ENCODE data around the gene PCDHGA1.
"Not testable (repeated sequence)": the region's sequence is repeated elsewhere in the genome, so short reads cannot be mapped to it uniquely, and the experiment has no call there.

The PCDHGA1 gene

GRCh38 chr5:141389153-141390042, 59.1 kb downstream of the PCDHGA1 start:
- no peaks in the 10 kb centered on the region for H3K27me3 ChIP-seq (ENCODE audit: control insufficient read depth in 1 of 2, insufficient read depth in 2 of 2, low read length in 2 of 2)
- no peak overlapping the region for H3K9ac ChIP-seq (ENCODE audit: low read length)
- H3K4me1 ChIP-seq (ENCODE audit: insufficient read depth, low read length): no peaks in the 10 kb centered on the region
- H3K4me3 ChIP-seq (ENCODE audit: low read depth in 1 of 2, low read length in 2 of 2): peak overlapping the region in 1 of 2 donors; percentile 33
- H3K36me3 ChIP-seq (ENCODE audit: insufficient read depth, low read length): no peaks in the 10 kb centered on the region
- H3K9me3 ChIP-seq (ENCODE audit: low read length): peaks cover 79% of the 10 kb centered on the region
- H3K27ac ChIP-seq (ENCODE audit: low read depth, low read length): no peak overlapping the region

- H3K4me1 ChIP-seq (ENCODE audit: insufficient read depth, low read length): no peaks in the 10 kb centered on the region
- H3K27me3 ChIP-seq (ENCODE audit: control insufficient read depth in 1 of 2, insufficient read depth in 2 of 2, low read length in 2 of 2): no peaks in the 10 kb centered on the region
- peak within 1 kb of the TSS; percentile 4 to 10 for H3K4me3 ChIP-seq (ENCODE audit: low read depth in 1 of 2, low read length in 2 of 2)
- H3K36me3 ChIP-seq (ENCODE audit: insufficient read depth, low read length): no peaks in the 10 kb centered on the region
- no peak within 1 kb of the TSS for H3K9ac ChIP-seq (ENCODE audit: low read length)
- H3K9me3 ChIP-seq (ENCODE audit: low read length): peaks cover 70% of the 10 kb centered on the region
- no peak within 1 kb of the TSS for H3K27ac ChIP-seq (ENCODE audit: low read depth, low read length)
These were observed 62.3 kb downstream of the PCDHGA1 start, which contains the start of gene PCDHGA8 for GRCh38 chr5:141392429-141393198. Gene PCDHGA8, plus strand, starts transcription at chr5:141392633. Its CDS starts 181 bp downstream, at chr5:141392814.

- H3K27me3 ChIP-seq (ENCODE audit: control insufficient read depth in 1 of 2, insufficient read depth in 2 of 2, low read length in 2 of 2): no peaks in the 10 kb centered on the region
- H3K4me1 ChIP-seq (ENCODE audit: insufficient read depth, low read length): no peaks in the 10 kb centered on the region
- no peak overlapping the region for H3K27ac ChIP-seq (ENCODE audit: low read depth, low read length)
- H3K4me3 ChIP-seq (ENCODE audit: low read depth in 1 of 2, low read length in 2 of 2): no peak overlapping the region
- peaks cover 69% of the 10 kb centered on the region for H3K9me3 ChIP-seq (ENCODE audit: low read length)
- no peak overlapping the region for H3K9ac ChIP-seq (ENCODE audit: low read length)
- H3K36me3 ChIP-seq (ENCODE audit: insufficient read depth, low read length): no peaks in the 10 kb centered on the region
These were observed 63.0 kb downstream of the PCDHGA1 start for GRCh38 chr5:141393267-141393666.

- H3K27me3 ChIP-seq (ENCODE audit: control insufficient read depth in 1 of 2, insufficient read depth in 2 of 2, low read length in 2 of 2); H3K4me1 ChIP-seq (ENCODE audit: insufficient read depth, low read length); H3K36me3 ChIP-seq (ENCODE audit: insufficient read depth, low read length); H3K4me3 ChIP-seq (ENCODE audit: low read depth in 1 of 2, low read length in 2 of 2); H3K9ac ChIP-seq (ENCODE audit: low read length); H3K27ac ChIP-seq (ENCODE audit: low read depth, low read length): not testable (repeated sequence)
- H3K9me3 ChIP-seq (ENCODE audit: low read length): peaks cover 71% of the 10 kb centered on the region
These were observed 64.3 kb downstream of the PCDHGA1 start for GRCh38 chr5:141394401-141395187.

- H3K4me1 ChIP-seq (ENCODE audit: insufficient read depth, low read length); H3K36me3 ChIP-seq (ENCODE audit: insufficient read depth, low read length); H3K27ac ChIP-seq (ENCODE audit: low read depth, low read length); H3K9ac ChIP-seq (ENCODE audit: low read length); H3K27me3 ChIP-seq (ENCODE audit: control insufficient read depth in 1 of 2, insufficient read depth in 2 of 2, low read length in 2 of 2): not testable (repeated sequence)
- peak within 1 kb of the TSS; percentile 20 to 22 for H3K4me3 ChIP-seq (ENCODE audit: low read depth in 1 of 2, low read length in 2 of 2)
- peaks cover 71% of the 10 kb centered on the region for H3K9me3 ChIP-seq (ENCODE audit: low read length)
These were observed 67.6 kb downstream of the PCDHGA1 start, which contains the start of gene PCDHGB5 for GRCh38 chr5:141397756-141398551. Gene PCDHGB5, plus strand, starts transcription at chr5:141397947. Its CDS starts 181 bp downstream, at chr5:141398128.

- peaks cover 71% of the 10 kb centered on the region for H3K9me3 ChIP-seq (ENCODE audit: low read length)
- H3K9ac ChIP-seq (ENCODE audit: low read length): no peak overlapping the region
- no peaks in the 10 kb centered on the region for H3K36me3 ChIP-seq (ENCODE audit: insufficient read depth, low read length)
These were observed 68.3 kb downstream of the PCDHGA1 start for GRCh38 chr5:141398608-141399007.

GRCh38 chr5:141399555-141400258, 69.4 kb downstream of the PCDHGA1 start:
- H3K9me3 ChIP-seq (ENCODE audit: low read length): peaks cover 70% of the 10 kb centered on the region
- no peak overlapping the region for H3K9ac ChIP-seq (ENCODE audit: low read length)
- no peaks in the 10 kb centered on the region for H3K27me3 ChIP-seq (ENCODE audit: control insufficient read depth in 1 of 2, insufficient read depth in 2 of 2, low read length in 2 of 2)
- no peaks in the 10 kb centered on the region for H3K4me1 ChIP-seq (ENCODE audit: insufficient read depth, low read length)
- H3K4me3 ChIP-seq (ENCODE audit: low read depth in 1 of 2, low read length in 2 of 2): peak overlapping the region; percentile 11 to 22
- H3K27ac ChIP-seq (ENCODE audit: low read depth, low read length): no peak overlapping the region
- H3K36me3 ChIP-seq (ENCODE audit: insufficient read depth, low read length): no peaks in the 10 kb centered on the region

More at GRCh38 chr5:141398608-141399007, 68.3 kb downstream of the PCDHGA1 start:
- Histone ChIP-seq H3K27ac (ENCODE audit: low read depth, low read length) (no peak overlapping the region), H3K4me1 (ENCODE audit: insufficient read depth, low read length) (no peaks in the 10 kb centered on the region), H3K27me3 (ENCODE audit: control insufficient read depth in 1 of 2, insufficient read depth in 2 of 2, low read length in 2 of 2) (no peaks in the 10 kb centered on the region), H3K4me3 (ENCODE audit: low read depth in 1 of 2, low read length in 2 of 2) (peak overlapping the region in 1 of 2 donors; percentile 22)

- Histone ChIP-seq H3K9ac (ENCODE audit: low read length) (no peak within 1 kb of the TSS), H3K4me3 (ENCODE audit: low read depth in 1 of 2, low read length in 2 of 2) (peak within 1 kb of the TSS in 1 of 2 donors; percentile 36), H3K36me3 (ENCODE audit: insufficient read depth, low read length) (no peaks in the 10 kb centered on the region), H3K27me3 (ENCODE audit: control insufficient read depth in 1 of 2, insufficient read depth in 2 of 2, low read length in 2 of 2) (no peaks in the 10 kb centered on the region), H3K4me1 (ENCODE audit: insufficient read depth, low read length) (no peaks in the 10 kb centered on the region), H3K9me3 (ENCODE audit: low read length) (peaks cover 73% of the 10 kb centered on the region), H3K27ac (ENCODE audit: low read depth, low read length) (no peak within 1 kb of the TSS)
These were observed 72.4 kb downstream of the PCDHGA1 start, which contains the start of gene PCDHGA9 for GRCh38 chr5:141402553-141403243. Gene PCDHGA9, plus strand, starts transcription at chr5:141402778. Its CDS starts 175 bp downstream, at chr5:141402953.

- Histone ChIP-seq H3K27me3 (ENCODE audit: control insufficient read depth in 1 of 2, insufficient read depth in 2 of 2, low read length in 2 of 2) (no peaks in the 10 kb centered on the region), H3K36me3 (ENCODE audit: insufficient read depth, low read length) (no peaks in the 10 kb centered on the region), H3K4me1 (ENCODE audit: insufficient read depth, low read length) (no peaks in the 10 kb centered on the region), H3K27ac (ENCODE audit: low read depth, low read length) (no peak overlapping the region), H3K9ac (ENCODE audit: low read length) (no peak overlapping the region), H3K4me3 (ENCODE audit: low read depth in 1 of 2, low read length in 2 of 2) (peak overlapping the region in 1 of 2 donors; percentile 36), H3K9me3 (ENCODE audit: low read length) (peaks cover 80% of the 10 kb centered on the region)
These were observed 73.1 kb downstream of the PCDHGA1 start for GRCh38 chr5:141403387-141403786.
